Activated T-helper 1 cell treated with anti-CD3 and anti-CD28 coated beads, Interleukin-12 subunit alpha, Interleukin-12 subunit beta, Interleukin-2, Interleukin-4 antibody, amounts not matched to agents 30 ng/mL and 10 ng/mL and 1 ng/mL, durations not matched to agents 14 hours and 24 hours and 36 hours (primary cell): ENCODE results near the gene SYNRG. TPM values are rescaled to one million over a fixed set of nuclear protein-coding genes. Genes with fewer than 3 reads are reported as not detected.

ENCODE experiments used
- DNase-seq: peaks from one replicate; pipeline ENCODE4 v3.0.0; 2021; ENCODE audit warnings: low spot score
- H3K27ac Mint-ChIP-seq: one replicate; pipeline ENCODE4 v1.8.0; 2021; ENCODE audit warnings: mild to moderate bottlenecking, mixed read lengths
- H3K27me3 Mint-ChIP-seq: one replicate; pipeline ENCODE4 v1.8.0; 2022; ENCODE audit warnings: mild to moderate bottlenecking, moderate library complexity, mixed read lengths; ENCODE audit not compliant: insufficient read depth
- H3K36me3 Mint-ChIP-seq: one replicate; pipeline ENCODE4 v1.8.0; 2021; ENCODE audit warnings: low read depth, mixed read lengths
- H3K4me1 Mint-ChIP-seq: one replicate; pipeline ENCODE4 v1.8.0; 2021; ENCODE audit warnings: low read depth, mixed read lengths
- H3K4me3 Mint-ChIP-seq: one replicate; pipeline ENCODE4 v1.8.0; 2021; ENCODE audit warnings: mild to moderate bottlenecking, moderate library complexity, mixed read lengths
- H3K9me3 Mint-ChIP-seq: one replicate; pipeline ENCODE4 v1.8.0; 2021; ENCODE audit warnings: mixed read lengths
- intact Hi-C: fragments of 100-400 bp; cut with micrococcal nuclease; formaldehyde crosslinking; loops from one replicate; pipeline ENCODE4 v1.15.1; 2024
- total RNA-seq: library from RNA; stranded (reverse); gene quantifications from 2 replicates; pipeline ENCODE4 v1.2.3, GENCODE V29; 2022

The SYNRG gene
- total RNA-seq, 1 donor from 2014 or later, result 51.4 TPM

DNA sequence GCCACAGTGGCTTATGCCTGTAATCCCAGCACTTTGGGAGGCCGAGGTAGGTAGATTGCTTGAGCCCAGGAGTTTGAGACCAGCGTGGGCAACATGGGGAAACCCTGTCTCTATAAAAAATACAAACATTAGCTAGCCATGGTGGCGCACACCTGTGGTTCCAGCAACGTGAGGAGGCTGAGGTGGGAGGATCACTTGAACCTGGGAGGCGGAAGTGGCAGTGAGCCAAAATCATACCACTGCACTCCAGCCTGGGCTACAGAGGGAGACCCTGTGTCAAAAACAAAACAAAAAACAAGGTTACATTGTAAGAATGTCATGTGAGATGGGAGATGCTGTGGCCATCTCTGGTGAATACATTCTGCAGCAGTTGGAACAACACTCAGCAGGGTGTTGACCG is 106.1 kb downstream of the SYNRG start:
- DNase-seq, result no peak
- H3K27me3 Mint-ChIP-seq, result no peaks in the 10 kb centered on the region
- no peak overlapping the region for H3K27ac Mint-ChIP-seq
- peaks cover 5% of the 10 kb centered on the region for H3K4me1 Mint-ChIP-seq
- no peaks in the 10 kb centered on the region for H3K9me3 Mint-ChIP-seq
- no peak overlapping the region for H3K4me3 Mint-ChIP-seq
- H3K36me3 Mint-ChIP-seq, result no peaks in the 10 kb centered on the region
- intact Hi-C loops, result no loop called here

DNA sequence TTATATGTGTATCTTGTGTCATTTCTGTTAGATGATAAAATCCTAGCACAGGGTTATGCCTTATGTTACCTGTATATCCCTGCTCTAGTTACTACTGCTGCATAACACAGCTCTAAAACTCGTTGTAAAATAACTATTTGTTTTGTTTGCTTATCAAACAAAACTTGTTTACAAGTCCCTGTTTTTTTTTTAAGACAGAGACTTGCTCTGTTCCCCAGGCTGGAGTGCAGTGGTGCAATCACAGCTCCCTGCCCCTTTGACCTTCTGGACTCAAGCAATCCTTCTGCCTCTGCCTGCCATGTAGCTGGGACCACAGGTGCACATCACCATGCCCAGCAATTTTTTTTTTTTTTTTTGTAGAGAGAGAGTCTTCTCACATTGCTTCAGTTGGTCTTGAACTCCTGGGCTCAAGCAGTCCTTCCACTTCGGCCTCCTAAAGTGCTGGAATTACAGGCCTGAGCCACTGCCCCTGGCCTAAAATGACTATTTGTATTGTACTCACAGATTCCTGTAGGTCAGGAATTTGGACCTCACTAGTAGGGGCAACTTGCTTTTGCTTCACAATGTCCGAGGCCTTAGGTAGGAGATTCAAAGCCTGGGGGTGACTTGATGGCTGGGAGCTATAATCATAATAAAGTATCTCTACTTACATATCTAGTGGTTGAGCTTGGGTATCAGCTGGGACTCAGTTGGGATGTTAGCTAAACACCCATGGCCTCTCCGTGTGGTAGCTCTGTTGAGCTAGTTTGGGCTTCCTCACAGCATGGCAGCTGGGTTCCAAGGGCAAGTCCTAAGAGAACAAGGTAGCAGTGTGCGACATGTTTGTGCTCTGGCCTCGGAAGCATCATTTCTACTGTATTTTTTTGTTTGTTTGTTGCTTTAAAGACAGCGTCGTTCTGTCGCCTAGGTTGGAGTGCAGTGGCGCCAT is 106.9 kb downstream of the SYNRG start:
- no peaks in the 10 kb centered on the region for H3K36me3 Mint-ChIP-seq

DNA sequence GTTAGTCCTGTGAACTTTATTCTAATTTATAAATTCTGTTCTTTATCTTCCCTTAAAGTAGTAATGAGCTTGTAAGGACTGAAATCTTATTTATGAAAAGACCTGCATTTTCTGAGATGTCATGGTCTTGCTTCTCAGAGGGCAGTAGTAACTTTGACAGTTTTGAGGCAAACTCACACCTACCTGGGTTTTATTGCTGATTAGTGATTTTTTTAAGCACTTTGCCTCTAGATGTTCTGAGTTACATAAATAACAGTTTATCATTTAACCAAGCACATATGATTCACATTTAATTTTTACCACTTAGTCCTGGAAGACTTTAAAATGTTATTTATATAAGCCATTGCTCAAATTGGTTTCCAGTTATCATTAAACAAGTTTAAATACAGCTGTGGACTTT is 108.8 kb downstream of the SYNRG start:
- Mint-ChIP-seq H3K4me3 (no peak overlapping the region), H3K4me1 (no peaks in the 10 kb centered on the region), H3K36me3 (no peaks in the 10 kb centered on the region), H3K27ac (no peak overlapping the region), H3K9me3 (no peaks in the 10 kb centered on the region), H3K27me3 (no peaks in the 10 kb centered on the region)
- DNase-seq, result no peak
- intact Hi-C loops, result no loop called here

More for the DNA sequence above, 106.9 kb downstream of the SYNRG start:
- H3K9me3 Mint-ChIP-seq, result no peaks in the 10 kb centered on the region
- peaks cover 5% of the 10 kb centered on the region for H3K4me1 Mint-ChIP-seq
- no peak overlapping the region for H3K4me3 Mint-ChIP-seq
- no peaks in the 10 kb centered on the region for H3K27me3 Mint-ChIP-seq
- intact Hi-C loops, result no loop called here
- DNase-seq, result no peak
- H3K27ac Mint-ChIP-seq, result no peak overlapping the region

DNA sequence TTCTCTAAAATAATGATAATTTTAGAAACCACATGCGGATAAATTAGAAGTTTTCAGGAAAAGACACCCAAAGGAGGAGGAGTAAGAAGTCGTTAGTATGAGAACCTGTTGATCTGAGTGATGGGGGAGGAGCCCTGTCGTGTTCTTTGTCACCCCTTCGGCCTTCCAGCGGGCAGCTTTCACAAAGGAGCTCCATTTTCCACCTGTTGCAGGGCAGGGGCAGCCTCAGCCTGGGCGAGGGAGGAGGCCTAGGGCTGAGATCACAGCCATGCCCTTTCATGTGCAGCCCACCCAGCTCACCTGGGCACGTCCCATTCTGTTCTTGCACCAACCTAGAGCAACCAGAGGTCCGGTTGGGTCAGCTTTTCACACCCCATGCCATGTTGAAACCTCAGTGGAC is 114.2 kb downstream of the SYNRG start:
- intact Hi-C loops, result no loop called here
- Mint-ChIP-seq H3K4me3 (no peak overlapping the region), H3K27ac (no peak overlapping the region), H3K36me3 (peaks cover 3% of the 10 kb centered on the region), H3K9me3 (no peaks in the 10 kb centered on the region), H3K27me3 (peaks cover 3% of the 10 kb centered on the region), H3K4me1 (peaks cover 36% of the 10 kb centered on the region)
- DNase-seq, result no peak

DNA sequence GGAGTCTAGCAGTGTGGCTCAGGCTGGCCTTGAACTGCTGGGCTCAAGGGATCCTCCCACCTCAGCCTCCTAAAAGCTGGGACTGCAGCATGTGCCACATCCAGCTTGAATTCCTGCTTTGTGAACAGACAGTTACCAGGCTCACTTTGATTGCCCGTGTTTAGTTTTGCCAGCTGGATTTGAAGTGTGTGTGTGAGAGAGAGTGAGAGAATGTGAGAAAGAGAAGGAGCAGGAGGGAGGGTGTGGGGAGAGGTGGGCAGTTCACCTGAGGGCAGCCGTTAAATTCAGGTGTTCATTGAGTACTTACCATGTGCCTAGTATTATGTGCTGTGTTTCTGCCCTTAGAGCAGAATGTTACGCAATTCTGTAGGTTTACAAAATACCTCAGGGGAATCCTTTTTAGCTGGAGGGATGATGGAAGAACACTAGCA is 114.8 kb downstream of the SYNRG start:
- intact Hi-C loops, result no loop called here
- no peak for DNase-seq
- no peak overlapping the region for H3K27ac Mint-ChIP-seq
- H3K27me3 Mint-ChIP-seq, result peaks cover 3% of the 10 kb centered on the region
- H3K4me3 Mint-ChIP-seq, result no peak overlapping the region
- H3K9me3 Mint-ChIP-seq, result no peaks in the 10 kb centered on the region
- peaks cover 36% of the 10 kb centered on the region for H3K4me1 Mint-ChIP-seq
- H3K36me3 Mint-ChIP-seq, result peaks cover 3% of the 10 kb centered on the region

DNA sequence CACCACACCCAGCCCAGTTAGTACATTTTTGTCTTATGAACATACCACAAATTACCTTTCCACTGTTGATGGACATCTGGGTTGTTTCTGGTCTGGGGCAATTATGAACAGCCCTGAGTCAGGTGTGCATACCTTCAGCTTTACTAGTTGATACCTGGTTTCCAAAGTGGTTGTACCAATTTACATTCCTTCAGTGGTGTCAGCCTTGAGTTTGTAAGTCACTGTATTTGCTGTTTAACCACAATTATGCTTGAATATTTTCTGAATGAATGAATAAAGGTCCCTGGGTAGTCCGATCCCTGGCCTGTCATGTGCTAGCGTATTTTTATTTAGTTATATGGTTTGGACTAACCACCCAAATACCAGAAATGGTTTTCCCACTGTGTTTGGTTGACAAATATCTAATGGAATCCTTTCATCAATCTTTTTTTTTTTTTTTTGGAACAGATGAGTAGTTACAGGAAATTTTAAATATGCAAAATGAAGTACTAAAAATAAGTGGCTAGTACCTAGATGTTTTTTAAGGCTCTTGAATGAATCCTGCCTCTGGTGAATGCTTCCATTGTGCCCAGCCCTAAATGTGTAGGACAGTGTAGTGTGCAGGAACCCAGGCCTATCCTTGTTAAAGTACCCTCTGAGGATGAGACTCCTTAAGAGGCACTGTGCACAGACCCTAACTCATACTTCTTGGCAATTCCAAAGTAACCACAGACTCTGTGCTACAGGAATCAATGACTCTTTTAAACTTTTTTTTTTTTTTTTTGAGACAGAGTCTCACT is 115.8 kb downstream of the SYNRG start:
- H3K36me3 Mint-ChIP-seq, result peaks cover 3% of the 10 kb centered on the region
- no peak overlapping the region for H3K4me3 Mint-ChIP-seq
- intact Hi-C loops, result no loop called here
- peaks cover 3% of the 10 kb centered on the region for H3K27me3 Mint-ChIP-seq
- no peak overlapping the region for H3K27ac Mint-ChIP-seq
- no peak for DNase-seq
- peaks cover 43% of the 10 kb centered on the region for H3K4me1 Mint-ChIP-seq
- no peaks in the 10 kb centered on the region for H3K9me3 Mint-ChIP-seq

DNA sequence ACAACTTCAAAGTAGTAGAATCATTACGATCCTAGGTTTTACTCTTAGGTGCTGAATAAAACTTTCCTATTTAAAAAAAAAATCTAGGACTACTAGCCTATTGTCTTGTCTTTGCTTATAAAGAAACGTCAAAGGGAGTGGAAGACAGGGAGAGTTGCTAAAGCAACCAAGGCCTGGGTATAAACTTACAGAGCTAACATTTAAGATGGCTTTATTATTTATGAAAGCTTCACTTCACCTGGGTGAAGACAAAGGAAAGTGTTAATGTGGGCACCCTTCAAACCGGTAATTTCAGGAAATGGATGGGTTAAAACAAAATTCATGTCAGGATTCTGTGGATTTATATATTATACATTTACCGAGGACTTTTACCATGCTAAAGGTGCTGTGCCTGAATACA is 117.1 kb downstream of the SYNRG start:
- Mint-ChIP-seq H3K4me1 (peaks cover 50% of the 10 kb centered on the region), H3K27me3 (peaks cover 3% of the 10 kb centered on the region), H3K36me3 (peaks cover 3% of the 10 kb centered on the region), H3K27ac (no peak overlapping the region), H3K9me3 (no peaks in the 10 kb centered on the region), H3K4me3 (no peak overlapping the region)
- DNase-seq, result no peak
- intact Hi-C loops, result no loop called here

DNA sequence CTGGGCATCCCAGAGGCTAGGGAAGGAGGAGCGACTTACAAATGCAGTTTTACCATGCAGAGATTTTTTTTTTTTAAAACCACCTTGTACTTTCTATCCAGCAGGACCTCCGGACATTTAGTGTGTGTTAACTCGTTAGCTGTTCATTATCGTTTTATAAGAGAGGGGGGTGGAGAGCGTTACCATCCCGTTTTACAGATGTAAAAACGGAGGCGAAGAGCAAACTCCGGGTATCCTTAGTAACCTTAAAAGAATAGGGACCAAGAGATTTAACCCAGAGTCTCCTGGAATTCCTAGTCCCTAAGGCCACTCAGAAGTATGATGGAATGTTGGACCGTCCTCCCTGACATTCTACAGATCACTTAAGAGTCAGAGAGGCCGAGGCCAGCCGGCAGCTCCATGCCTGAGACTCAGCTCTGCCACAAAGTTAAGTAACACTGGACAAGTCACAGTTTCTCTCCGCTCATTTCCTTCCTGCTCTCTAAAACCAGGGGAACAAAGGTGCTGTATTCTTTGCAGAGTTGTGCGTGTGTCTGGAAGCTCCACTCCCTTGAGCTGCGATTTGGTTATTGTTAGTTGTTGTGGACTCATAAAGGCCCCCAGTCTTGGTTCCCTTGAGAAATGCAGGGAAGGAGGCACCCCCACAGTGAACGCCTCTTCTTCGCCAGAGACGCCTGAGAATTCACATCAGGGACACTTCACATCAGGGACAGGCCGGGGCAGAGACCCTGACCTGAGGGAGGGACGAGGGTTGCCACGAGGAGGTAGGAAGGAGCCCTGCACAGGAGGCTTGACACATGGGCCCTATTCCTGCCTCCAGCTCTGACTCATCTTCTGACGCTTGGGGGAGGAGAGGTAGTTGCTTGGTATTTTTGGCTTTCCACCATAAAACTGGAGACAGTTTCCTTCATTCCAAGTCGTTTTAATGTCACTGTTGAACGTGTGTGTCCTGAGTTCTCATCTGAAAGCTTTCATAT is 118.3 kb downstream of the SYNRG start:
- peaks cover 3% of the 10 kb centered on the region for H3K27me3 Mint-ChIP-seq
- intact Hi-C loops, result loop anchor here (1.0 kb wide), 2 partner anchors 84 to 118 kb away; no protein-coding TSS in a partner anchor
- no peak for DNase-seq
- H3K36me3 Mint-ChIP-seq, result peaks cover 3% of the 10 kb centered on the region
- no peaks in the 10 kb centered on the region for H3K9me3 Mint-ChIP-seq
- H3K4me3 Mint-ChIP-seq, result peak overlapping the region; percentile 92
- peaks cover 50% of the 10 kb centered on the region for H3K4me1 Mint-ChIP-seq
- peak overlapping the region; percentile 97 for H3K27ac Mint-ChIP-seq

DNA sequence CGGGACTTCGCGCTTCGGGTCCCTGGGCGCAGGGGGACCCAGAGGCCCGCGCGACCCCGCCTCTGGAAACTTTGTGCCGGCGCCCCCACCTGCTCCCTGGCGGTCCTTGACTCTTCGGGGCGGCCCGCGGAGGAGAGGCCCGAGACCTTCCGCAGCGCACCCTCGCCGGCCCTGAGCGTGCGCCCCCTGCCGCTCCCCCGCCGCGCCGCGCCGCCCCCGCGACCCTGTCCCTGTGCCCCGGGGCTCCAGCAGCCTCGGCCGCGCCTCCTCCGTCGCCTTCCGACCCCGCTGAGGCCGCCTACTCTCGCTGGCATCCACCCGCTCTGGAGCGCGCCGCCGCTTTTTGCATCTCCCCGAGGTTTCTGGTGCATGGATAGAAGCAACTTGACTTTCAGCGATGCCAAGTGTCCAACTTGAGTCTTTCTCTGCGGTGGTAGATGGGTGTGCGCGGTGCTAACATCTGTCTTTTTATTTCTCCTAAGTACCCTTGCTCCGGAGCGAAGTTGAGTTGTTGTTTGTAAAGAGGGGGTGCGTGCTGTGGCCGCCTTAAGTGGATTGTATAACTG is 119.1 kb downstream of the SYNRG start:
- peak overlapping the region; percentile 97 for H3K27ac Mint-ChIP-seq
- peaks cover 50% of the 10 kb centered on the region for H3K4me1 Mint-ChIP-seq
- intact Hi-C loops, result loop anchor here (1.0 kb wide), 1 partner anchor 117 kb away; no protein-coding TSS in a partner anchor
- H3K9me3 Mint-ChIP-seq, result no peaks in the 10 kb centered on the region
- DNase-seq, result peak; percentile 63
- H3K36me3 Mint-ChIP-seq, result peaks cover 7% of the 10 kb centered on the region
- H3K27me3 Mint-ChIP-seq, result peaks cover 3% of the 10 kb centered on the region
- H3K4me3 Mint-ChIP-seq, result peak overlapping the region; percentile 92

DNA sequence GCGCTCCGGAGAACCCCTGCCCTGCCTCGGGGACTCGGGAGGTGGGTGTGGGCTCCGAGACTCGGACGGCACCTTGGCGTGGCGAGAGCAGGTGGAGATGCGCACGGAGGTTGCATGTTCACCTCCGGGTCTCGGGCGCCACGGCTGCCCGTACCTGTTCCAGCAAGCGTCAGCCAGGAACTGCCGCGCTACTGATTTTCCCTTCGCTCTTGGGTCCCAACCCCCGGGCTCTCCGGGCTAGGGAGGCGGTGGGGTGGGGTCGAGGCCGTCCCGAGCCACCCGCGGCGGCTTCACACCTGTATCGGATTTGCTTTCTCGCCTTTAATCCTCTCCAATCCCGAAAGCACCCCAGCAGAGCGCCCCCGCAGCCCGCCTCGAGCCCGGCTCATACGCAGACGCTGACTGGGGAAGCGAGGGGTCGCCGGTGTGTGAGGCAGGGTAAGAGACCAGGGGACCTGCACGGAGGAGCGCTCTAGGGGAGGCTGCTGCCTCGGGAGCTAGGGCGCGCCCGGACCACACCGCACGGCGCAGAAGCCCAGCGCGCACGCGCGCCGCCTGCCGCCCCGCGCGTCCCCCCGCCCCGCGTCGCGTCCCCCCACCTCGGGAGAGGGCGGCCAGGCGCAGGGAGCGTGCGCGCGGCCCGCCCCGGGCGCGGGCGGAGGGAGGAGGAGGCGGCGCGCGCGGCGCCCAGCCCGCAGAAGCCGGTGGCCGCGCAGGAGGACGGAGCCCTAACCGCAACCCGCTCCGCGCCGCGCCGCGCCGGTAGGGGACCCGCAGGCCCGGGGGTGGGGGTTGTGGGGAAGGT is 119.8 kb downstream of the SYNRG start, which contains the start of gene DUSP14:
TSS of gene DUSP14 (plus strand) at position 695 of the 805 bp plus-strand sequence. CDS start 22,382 bp downstream, outside the sequence.
- Mint-ChIP-seq H3K4me3 (peak within 1 kb of the TSS; percentile 94), H3K27ac (peak within 1 kb of the TSS; percentile 97), H3K36me3 (peaks cover 7% of the 10 kb centered on the region), H3K4me1 (peaks cover 50% of the 10 kb centered on the region), H3K27me3 (peaks cover 3% of the 10 kb centered on the region), H3K9me3 (no peaks in the 10 kb centered on the region)
- intact Hi-C loops, result loop anchor here (1.0 to 2.0 kb wide), 4 partner anchors 59 to 131 kb away; partner anchors contain the start of gene SYNRG
- DNase-seq, result peak; percentile 74

DNA sequence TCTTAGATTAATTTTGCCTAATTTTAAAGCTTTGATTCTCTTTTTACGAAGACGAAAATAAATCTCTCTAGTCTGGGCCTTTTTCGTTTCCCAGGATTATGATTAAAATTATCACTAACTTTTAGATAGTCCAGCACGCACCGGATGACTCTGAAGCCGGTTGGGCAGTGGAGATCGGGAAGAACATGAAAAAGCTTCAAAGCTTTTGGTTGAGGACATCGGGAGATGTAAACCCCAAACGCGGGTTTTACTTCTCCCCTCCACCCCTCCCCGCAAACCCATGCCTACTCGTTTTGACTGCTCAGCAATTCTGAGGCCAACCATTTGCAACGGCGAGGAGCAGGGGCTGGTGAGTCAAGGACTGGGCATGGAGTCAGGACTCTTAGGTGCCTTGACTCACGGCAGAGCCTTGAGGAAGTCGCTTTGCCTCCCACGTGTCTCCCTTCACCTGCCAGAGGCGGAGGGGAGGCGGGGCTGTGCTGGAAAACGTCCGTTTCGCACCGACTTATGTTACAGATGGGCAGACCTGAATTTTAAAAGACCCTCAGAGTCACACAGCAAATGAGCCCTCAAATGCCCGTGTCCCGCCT is 120.5 kb downstream of the SYNRG start:
- intact Hi-C loops, result loop anchor here (2.0 kb wide), 3 partner anchors 58 to 130 kb away; partner anchors contain the start of gene SYNRG
- peaks cover 53% of the 10 kb centered on the region for H3K4me1 Mint-ChIP-seq
- peak overlapping the region; percentile 94 for H3K4me3 Mint-ChIP-seq
- DNase-seq, result peak; percentile 30
- H3K9me3 Mint-ChIP-seq, result no peaks in the 10 kb centered on the region
- H3K27me3 Mint-ChIP-seq, result peaks cover 3% of the 10 kb centered on the region
- peaks cover 9% of the 10 kb centered on the region for H3K36me3 Mint-ChIP-seq
- H3K27ac Mint-ChIP-seq, result peak overlapping the region; percentile 94
